Psoas muscle (tissue), 8 donors: ENCODE results near the gene LMBR1. TPM values are rescaled to one million over a fixed set of nuclear protein-coding genes. Genes with fewer than 3 reads are reported as not detected.
"Not testable (repeated sequence)": the region's sequence is repeated elsewhere in the genome, so short reads cannot be mapped to it uniquely, and the experiment has no call there.

Experiments
- ATAC-seq, 4 donors: fragments of 200-7000 bp; cut with Tn5 transposase; one replicate each; pipeline ENCODE4 v1.9.1; 2020; ENCODE audit warnings: moderate library complexity in 3 of 4, mild to moderate bottlenecking in 2 of 4
- DNase-seq, 2 donors: peaks; one replicate each; pipeline ENCODE4 v3.0.0-alpha.2; 2020
- H3K27ac ChIP-seq: fragments of 200-600 bp; one replicate; pipeline ENCODE4 v1.8.0; 2022
- H3K27me3 ChIP-seq, 3 donors: fragments of 200-600 bp in 1 of 3; one replicate each; pipeline versions ENCODE4 v1.6.1 to v1.8.0; 2013 to 2022; ENCODE audit warnings: low read length in 2 of 3, mild to moderate bottlenecking in 2 of 3, moderate library complexity in 1 of 3; ENCODE audit not compliant: insufficient read depth in 3 of 3
- H3K36me3 ChIP-seq, 2 donors: fragments of 200-600 bp in 1 of 2; one replicate each; pipeline versions ENCODE4 v1.6.1 to v1.8.0; 2013 to 2022; ENCODE audit warnings: low read depth in 1 of 2, mild to moderate bottlenecking in 1 of 2, moderate library complexity in 1 of 2; ENCODE audit not compliant: insufficient read depth in 1 of 2
- H3K4me1 ChIP-seq: fragments of 200-600 bp; one replicate; pipeline ENCODE4 v1.8.0; 2022
- H3K4me3 ChIP-seq: fragments of 200-600 bp; one replicate; pipeline ENCODE4 v1.8.0; 2022; ENCODE audit warnings: mild to moderate bottlenecking
- H3K9me3 ChIP-seq: fragments of 200-600 bp; one replicate; pipeline ENCODE4 v1.8.0; 2022
- WGBS, 3 donors: extraction: QIAGEN DNeasy Blood & Tissue Kit; methylation state at CpG; one replicate each; pipeline versions ENCODE4 v1.1.6 to v1.1.7; 2013; 5-methylcytosine and 5-hydroxymethylcytosine counted together
- intact Hi-C, 2 donors: fragments of 100-400 bp; cut with DNase I; formaldehyde crosslinking; loops; one replicate each; pipeline versions ENCODE4 v1.11.0 to v1.14.2; 2022
- polyA plus RNA-seq, 3 donors: library from polyadenylated mRNA; stranded (reverse); fragments of 200-250 nt; gene quantifications; one replicate each; pipeline ENCODE4 v1.2.3, GENCODE V29; 2013
- total RNA-seq, 4 donors: library from RNA; stranded (reverse); fragmentation: NEBNext Ultra II Directional in 2 of 4; extraction: Animal tissue kit (Norgen Biotek cat#: 25700) in 2 of 4; gene quantifications; one replicate each; pipeline versions ENCODE4 v1.2.1 to v1.2.4, GENCODE V29; 2021 to 2023
- TF ChIP-seq, protein P1 (sequence below): fragments of 200-600 bp; IDR thresholded peaks from one replicate; pipeline ENCODE4 v1.8.0; 2022; ENCODE audit warnings: antibody characterized with exemption
- donor health status: healthy with polysubstance abuse.
- donor health status: DM: no; HTN: no; CAD: no; lungs with moderate emphysema.
- donor health status: Bipolar disorder and iron deficiency.
- donor health status: healthy.
- donor health status: DM: yes; HTN: yes; CAD: no.
- donor health status: DM: no; HTN: no; CAD: no.
- donor health status: DM: no; HTN: no; CAD: no.
- donor health status: DM: yes; HTN: yes; CAD: no.

LMBR1 gene
- total and polyA plus RNA-seq, 7 donors = 6.4 to 33.3 (median 21.7) TPM

DNA sequence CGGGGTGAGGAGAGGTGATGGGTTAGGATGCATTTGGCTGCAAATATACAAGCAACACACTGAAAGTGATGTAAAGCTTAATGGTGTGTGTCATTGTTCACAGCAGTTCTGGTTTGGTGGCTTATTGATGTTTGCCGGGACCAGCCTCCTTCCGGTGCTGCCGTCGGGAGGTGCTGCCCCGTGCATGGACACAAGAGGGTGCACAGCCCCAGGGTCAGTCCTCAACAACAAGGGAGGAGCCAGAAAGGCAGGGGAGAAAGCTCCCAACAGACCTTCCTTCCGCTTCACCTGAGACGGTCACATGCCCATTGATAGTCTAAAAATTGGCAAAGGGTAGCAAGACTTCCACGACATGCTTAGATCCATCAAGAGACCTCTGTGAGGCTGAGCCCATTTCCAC, 242.9 kb downstream of the LMBR1 start:
- no peak for ATAC-seq
- Histone ChIP-seq H3K9me3 (no peaks in the 10 kb centered on the region), H3K4me1 (no peaks in the 10 kb centered on the region), H3K27ac (no peak overlapping the region), H3K36me3 (no peaks in the 10 kb centered on the region), H3K4me3 (no peak overlapping the region), H3K27me3 (peaks cover 0 to 52% (median 5%) of the 10 kb centered on the region in 3 donors)
- TF ChIP-seq, protein P1, sequence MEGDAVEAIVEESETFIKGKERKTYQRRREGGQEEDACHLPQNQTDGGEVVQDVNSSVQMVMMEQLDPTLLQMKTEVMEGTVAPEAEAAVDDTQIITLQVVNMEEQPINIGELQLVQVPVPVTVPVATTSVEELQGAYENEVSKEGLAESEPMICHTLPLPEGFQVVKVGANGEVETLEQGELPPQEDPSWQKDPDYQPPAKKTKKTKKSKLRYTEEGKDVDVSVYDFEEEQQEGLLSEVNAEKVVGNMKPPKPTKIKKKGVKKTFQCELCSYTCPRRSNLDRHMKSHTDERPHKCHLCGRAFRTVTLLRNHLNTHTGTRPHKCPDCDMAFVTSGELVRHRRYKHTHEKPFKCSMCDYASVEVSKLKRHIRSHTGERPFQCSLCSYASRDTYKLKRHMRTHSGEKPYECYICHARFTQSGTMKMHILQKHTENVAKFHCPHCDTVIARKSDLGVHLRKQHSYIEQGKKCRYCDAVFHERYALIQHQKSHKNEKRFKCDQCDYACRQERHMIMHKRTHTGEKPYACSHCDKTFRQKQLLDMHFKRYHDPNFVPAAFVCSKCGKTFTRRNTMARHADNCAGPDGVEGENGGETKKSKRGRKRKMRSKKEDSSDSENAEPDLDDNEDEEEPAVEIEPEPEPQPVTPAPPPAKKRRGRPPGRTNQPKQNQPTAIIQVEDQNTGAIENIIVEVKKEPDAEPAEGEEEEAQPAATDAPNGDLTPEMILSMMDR = no peak
- DNase-seq = no peak
- 56 to 61% (median 57%) methylated on average over 9 of the region's 9 CpGs for WGBS, 3 donors
- intact Hi-C loops = no loop called here

DNA sequence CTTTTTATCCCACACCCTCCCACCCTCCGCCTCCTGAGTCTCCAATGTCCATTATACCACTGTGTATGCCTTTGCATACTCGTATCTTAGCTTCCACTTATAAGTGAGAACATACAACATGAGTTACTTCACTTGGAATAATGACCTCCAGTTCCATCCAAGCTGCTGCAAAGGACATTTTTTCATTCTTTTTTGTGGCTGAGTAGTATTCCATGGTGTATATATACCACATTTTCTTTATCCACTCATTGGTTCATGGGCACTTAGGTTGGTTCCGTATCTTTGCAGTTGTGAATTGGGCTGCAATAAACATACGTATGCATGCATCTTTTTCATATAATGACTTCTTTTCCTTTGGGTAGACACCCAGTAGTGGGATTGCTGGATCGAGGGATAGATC, 245.7 kb downstream of the LMBR1 start:
- 95 to 98% (median 96%) methylated on average over 5 of the region's 5 CpGs for WGBS, 3 donors
- intact Hi-C loops, DNase-seq, H3K4me3 ChIP-seq, H3K9me3 ChIP-seq, H3K36me3 ChIP-seq, H3K4me1 ChIP-seq, H3K27ac ChIP-seq, ATAC-seq: not testable (repeated sequence)
- H3K27me3 ChIP-seq = peaks cover 0 to 37% (median 3%) of the 10 kb centered on the region in 3 donors

DNA sequence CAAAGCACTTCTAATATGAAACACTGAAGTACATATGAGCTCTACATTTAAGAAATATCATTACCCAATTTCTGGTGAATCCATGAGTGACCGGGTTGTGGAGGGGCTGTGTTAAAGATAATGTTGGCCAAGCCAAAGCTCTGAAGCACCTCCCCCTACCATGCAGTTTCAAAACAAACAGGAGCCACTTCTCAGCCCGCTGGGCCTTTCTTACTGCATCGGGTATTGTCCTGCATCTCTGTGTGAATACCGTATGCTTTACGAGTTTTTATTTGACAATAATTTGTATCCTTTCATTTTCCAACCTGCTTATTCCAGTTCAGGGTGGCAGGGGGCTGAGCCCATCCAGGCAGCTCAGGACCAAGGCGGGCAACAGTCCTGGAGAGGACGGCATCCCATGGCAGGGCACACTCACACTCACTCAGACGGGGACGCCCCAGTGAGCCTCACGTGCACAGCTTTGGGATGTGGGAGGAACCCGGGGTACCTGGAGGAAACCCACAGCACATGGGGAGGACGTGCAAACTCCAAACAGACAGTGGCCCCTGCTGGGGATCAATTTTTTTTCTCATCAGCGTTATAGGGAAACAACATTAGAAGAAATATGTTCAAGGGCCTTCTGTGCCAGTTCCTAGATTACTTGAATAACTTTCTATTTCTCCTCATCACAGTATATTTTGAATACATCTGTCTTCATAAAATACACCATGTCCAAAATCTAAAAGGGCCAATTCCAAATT, 250.5 kb downstream of the LMBR1 start:
- no peaks in the 10 kb centered on the region for H3K36me3 ChIP-seq
- peaks cover 6% of the 10 kb centered on the region for H3K9me3 ChIP-seq
- intact Hi-C loops = no loop called here
- TF ChIP-seq, protein P1 = no peak
- H3K27ac ChIP-seq = no peak overlapping the region
- DNase-seq = no peak
- 77 to 83% (median 80%) methylated on average over 13 of the region's 13 CpGs for WGBS, 3 donors
- H3K27me3 ChIP-seq = peaks cover 0 to 11% (median 0%) of the 10 kb centered on the region in 3 donors
- ATAC-seq = no peak
- no peaks in the 10 kb centered on the region for H3K4me1 ChIP-seq
- no peak overlapping the region for H3K4me3 ChIP-seq

DNA sequence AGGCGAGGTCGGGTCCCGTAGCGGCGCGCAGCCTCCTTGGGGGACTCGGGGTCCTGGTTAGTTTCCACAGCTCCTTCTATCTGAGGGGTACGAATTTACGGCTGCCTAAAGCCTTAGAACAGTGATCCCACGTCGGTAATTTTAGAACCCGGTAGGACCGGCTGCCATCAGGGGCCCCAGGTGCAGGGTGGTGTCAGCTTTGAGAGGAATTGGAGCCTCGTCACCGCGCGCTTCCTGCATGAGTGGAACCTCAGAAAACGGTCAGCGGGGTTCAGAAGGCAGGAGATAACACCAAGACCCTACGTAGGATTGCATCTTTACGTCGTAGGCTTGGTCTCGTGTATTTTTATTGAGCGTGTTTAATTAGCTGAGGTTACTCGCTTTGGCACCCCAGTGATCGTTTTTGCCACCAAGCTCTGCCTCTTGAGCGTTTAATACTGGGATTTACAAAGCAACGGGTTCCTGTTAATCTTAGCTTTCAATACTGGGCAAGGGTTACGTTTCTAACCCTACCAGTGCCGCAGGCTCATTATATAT, 252.0 kb downstream of the LMBR1 start:
- Histone ChIP-seq H3K4me1 (no peaks in the 10 kb centered on the region), H3K27ac (peak overlapping the region; percentile 80), H3K4me3 (peak overlapping the region; percentile 86), H3K9me3 (peaks cover 6% of the 10 kb centered on the region), H3K36me3 (no peaks in the 10 kb centered on the region), H3K27me3 (peaks cover 0 to 9% (median 0%) of the 10 kb centered on the region in 3 donors)
- intact Hi-C loops = no loop called here
- ATAC-seq (peak; percentile 25 to 36 (median 32)), DNase-seq (peak; percentile 28 to 62)
- TF ChIP-seq, protein P1 = no peak
- WGBS, 3 donors = 6% methylated on average over 30 of the region's 30 CpGs

DNA sequence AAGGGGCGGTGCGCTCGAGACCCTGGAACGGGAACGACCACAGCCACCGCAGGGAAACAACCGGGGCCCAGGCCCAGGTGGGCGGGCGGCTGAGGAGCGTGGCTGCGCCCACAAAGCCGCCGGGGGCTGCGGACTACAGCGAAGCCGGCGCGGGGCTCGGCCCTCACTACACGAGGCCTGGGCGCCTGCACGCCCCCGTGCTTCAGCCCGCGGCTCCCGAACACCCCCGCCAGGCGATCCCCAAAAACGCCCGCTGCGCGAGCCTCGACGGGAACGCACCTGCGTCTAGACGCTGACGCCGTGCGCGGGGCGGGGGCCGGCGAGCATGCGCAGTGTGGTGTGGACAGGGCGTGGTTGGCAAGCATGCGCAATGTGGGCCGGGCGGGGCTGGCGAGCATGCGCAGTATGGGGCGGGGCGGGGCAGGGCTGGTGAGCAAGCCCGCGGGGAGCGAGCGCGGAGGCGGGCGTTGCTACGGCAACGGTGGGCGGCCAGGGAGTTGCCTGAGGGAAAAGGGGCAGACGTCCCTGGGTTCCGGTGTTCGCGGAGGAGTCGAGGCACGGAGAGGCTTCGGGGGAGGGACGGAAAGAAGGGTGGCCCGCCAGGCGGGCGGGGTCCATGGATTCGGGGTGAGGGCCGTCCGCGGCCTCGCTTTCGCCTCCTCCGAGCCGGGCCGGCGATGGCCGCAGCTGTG, 252.6 kb downstream of the LMBR1 start, which contains the start of gene RNF32:
Gene RNF32 (plus strand): TSS at position 518 of the 692 bp plus-strand sequence. CDS start 3,104 bp downstream, outside the sequence.
- peak within 1 kb of the TSS; percentile 80 for H3K27ac ChIP-seq
- H3K36me3 ChIP-seq = no peaks in the 10 kb centered on the region
- H3K27me3 ChIP-seq = peaks cover 0 to 9% (median 0%) of the 10 kb centered on the region in 3 donors
- TF ChIP-seq, protein P1 = no peak
- peaks cover 6% of the 10 kb centered on the region for H3K9me3 ChIP-seq
- H3K4me1 ChIP-seq = no peaks in the 10 kb centered on the region
- intact Hi-C loops = no loop called here
- peak; percentile 98 for ATAC-seq
- peak within 1 kb of the TSS; percentile 86 for H3K4me3 ChIP-seq
- 0 to 2% (median 1%) methylated on average over 52 to 85 of the region's 85 CpGs for WGBS, 3 donors
- DNase-seq = peak; percentile 93 to 96
